Measurements from ENCODE around the gene ATG101.
A peak's percentile ranks its signal among the peaks of the same experiment; 100 is the strongest.

The ATG101 gene

GRCh38 chr12:52079576-52080402, 10.0 kb downstream of the ATG101 start, which contains the start of gene SMIM41:
SMIM41 (plus strand) TSS chr12:52079704; CDS start chr12:52079780, 76 bp downstream.
- DNase-seq (ENCODE audit: low read depth), result no peak

- no peak for DNase-seq (ENCODE audit: low read depth)
Measured at GRCh38 chr12:52080403-52081251, 10.8 kb downstream of the ATG101 start.

GRCh38 chr12:52081263-52081733, 11.5 kb downstream of the ATG101 start:
- DNase-seq (ENCODE audit: low read depth), result no peak

- DNase-seq (ENCODE audit: low read depth), result no peak
Measured at GRCh38 chr12:52082026-52082668, 12.4 kb downstream of the ATG101 start.

GRCh38 chr12:52082669-52082987, 12.8 kb downstream of the ATG101 start:
- DNase-seq (ENCODE audit: low read depth), result no peak

GRCh38 chr12:52082988-52083637, 13.3 kb downstream of the ATG101 start:
- peak; percentile 67 for DNase-seq (ENCODE audit: low read depth)

GRCh38 chr12:52083638-52083996, 13.8 kb downstream of the ATG101 start:
- DNase-seq (ENCODE audit: low read depth), result no peak

- DNase-seq (ENCODE audit: low read depth), result no peak
Measured at GRCh38 chr12:52084491-52085231, 14.9 kb downstream of the ATG101 start.

- no peak for DNase-seq (ENCODE audit: low read depth)
Measured at GRCh38 chr12:52085682-52086180, 16.0 kb downstream of the ATG101 start.

GRCh38 chr12:52086366-52086765, 16.6 kb downstream of the ATG101 start:
- DNase-seq (ENCODE audit: low read depth), result no peak

- no peak for DNase-seq (ENCODE audit: low read depth)
Measured at GRCh38 chr12:52086944-52087835, 17.4 kb downstream of the ATG101 start.

GRCh38 chr12:52087961-52088820, 18.4 kb downstream of the ATG101 start:
- no peak for DNase-seq (ENCODE audit: low read depth)

- DNase-seq (ENCODE audit: low read depth), result no peak
Measured at GRCh38 chr12:52089491-52089890, 19.7 kb downstream of the ATG101 start.

GRCh38 chr12:52090291-52090690, 20.5 kb downstream of the ATG101 start:
- DNase-seq (ENCODE audit: low read depth), result no peak

GRCh38 chr12:52091061-52091460, 21.3 kb downstream of the ATG101 start:
- DNase-seq (ENCODE audit: low read depth), result no peak

- no peak for DNase-seq (ENCODE audit: low read depth)
Measured at GRCh38 chr12:52091869-52092268, 22.1 kb downstream of the ATG101 start.

GRCh38 chr12:52093346-52093745, 23.6 kb downstream of the ATG101 start:
- DNase-seq (ENCODE audit: low read depth), result no peak

- no peak for DNase-seq (ENCODE audit: low read depth)
Measured at GRCh38 chr12:52096332-52097044, 26.7 kb downstream of the ATG101 start.
